Pulmonary artery endothelial cell (primary cell): ENCODE data around the gene SAFB. TPM values are rescaled to one million over a fixed set of nuclear protein-coding genes. Genes with fewer than 3 reads are reported as not detected.
"Not testable (repeated sequence)": the region's sequence is repeated elsewhere in the genome, so short reads cannot be mapped to it uniquely, and the experiment has no call there.

Source experiments
- DNase-seq: peaks from one replicate; pipeline ENCODE4 v3.0.0-alpha.2; 2011; ENCODE audit warnings: low read depth, low spot score
- total RNA-seq: library from RNA; depleted of rRNA; stranded (reverse); fragments of >200 nt; gene quantifications from 2 replicates; pipeline ENCODE4 v1.2.3, GENCODE V29; 2014

SAFB gene
- total RNA-seq, 1 donor from 2014 or later = 68.5 TPM

- no peak for DNase-seq
Measured at GRCh38 chr19:5594521-5594950, 28.3 kb upstream of the SAFB start.

GRCh38 chr19:5595129-5595528, 27.8 kb upstream of the SAFB start:
- no peak for DNase-seq

GRCh38 chr19:5595745-5596144, 27.1 kb upstream of the SAFB start:
- no peak for DNase-seq

- DNase-seq = no peak
Measured at GRCh38 chr19:5600797-5601196, 22.1 kb upstream of the SAFB start.

- DNase-seq = no peak
Measured at GRCh38 chr19:5603626-5604025, 19.3 kb upstream of the SAFB start.

GRCh38 chr19:5605362-5605761, 17.5 kb upstream of the SAFB start:
- DNase-seq = no peak

- no peak for DNase-seq
Measured at GRCh38 chr19:5607318-5608275, 15.3 kb upstream of the SAFB start.

GRCh38 chr19:5608291-5608690, 14.6 kb upstream of the SAFB start:
- no peak for DNase-seq

- not testable (repeated sequence) for DNase-seq
Measured at GRCh38 chr19:5608766-5609165, 14.1 kb upstream of the SAFB start.

GRCh38 chr19:5609881-5610448, 12.9 kb upstream of the SAFB start:
- no peak for DNase-seq

GRCh38 chr19:5612891-5613865, 9.7 kb upstream of the SAFB start:
- no peak for DNase-seq

- no peak for DNase-seq
Measured at GRCh38 chr19:5615756-5616327, 7.0 kb upstream of the SAFB start.

- DNase-seq = no peak
Measured at GRCh38 chr19:5617080-5617479, 5.8 kb upstream of the SAFB start.

- DNase-seq = no peak
Measured at GRCh38 chr19:5618591-5618990, 4.3 kb upstream of the SAFB start.

- no peak for DNase-seq
Measured at GRCh38 chr19:5619946-5620345, 2.9 kb upstream of the SAFB start.

- no peak for DNase-seq
Measured at GRCh38 chr19:5621311-5621944, 1.5 kb upstream of the SAFB start.

GRCh38 chr19:5621945-5622464, 878 bp upstream of the SAFB start:
- DNase-seq = no peak

GRCh38 chr19:5623397-5624017, 624 bp downstream of the SAFB start:
- DNase-seq = no peak

- DNase-seq = no peak
Measured at GRCh38 chr19:5624018-5624663, 1.3 kb downstream of the SAFB start.
